ENCODE data around the gene HPS5. TPM values are rescaled to one million over a fixed set of nuclear protein-coding genes. Genes with fewer than 3 reads are reported as not detected.
A peak's percentile ranks its signal among the peaks of the same experiment; 100 is the strongest.

HPS5 gene
- total RNA-seq, 2 donors from 2014 or later, result 9.6 to 10.6 TPM

DNA sequence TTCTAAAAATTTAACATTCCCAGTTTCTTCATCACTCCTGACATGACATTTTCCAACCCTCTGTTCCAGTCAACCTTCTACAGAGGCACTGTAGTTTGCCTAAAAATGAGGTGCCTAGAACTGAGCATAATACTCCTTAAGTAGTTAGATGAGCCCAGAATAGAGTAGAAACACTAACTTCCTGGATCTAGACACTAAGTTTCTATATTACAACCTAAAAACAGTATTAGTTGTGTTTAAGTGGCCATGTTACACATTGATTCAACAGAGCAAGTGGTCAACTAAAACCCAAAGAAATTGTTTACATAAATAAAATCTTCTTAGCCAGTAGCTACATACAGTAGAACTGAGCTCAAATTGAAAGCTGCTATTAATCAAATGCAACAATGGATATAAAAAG, 1.3 kb downstream of the HPS5 start:
- no peak overlapping the region for H3K27ac ChIP-seq
- H3K4me3 ChIP-seq, result no peak overlapping the region
- H3K36me3 ChIP-seq, result no peaks in the 10 kb centered on the region
- no peak for DNase-seq
- peaks cover 26% of the 10 kb centered on the region for H3K4me1 ChIP-seq
- intact Hi-C loops (cut with DNase I), result loop anchor here (5.0 to 10.0 kb wide), 3 partner anchors 77 to 204 kb away; partner anchors contain the start of gene TSG101
- H3K9me3 ChIP-seq, result no peaks in the 10 kb centered on the region
- H3K27me3 ChIP-seq, result no peaks in the 10 kb centered on the region
- TF ChIP-seq, protein P1, sequence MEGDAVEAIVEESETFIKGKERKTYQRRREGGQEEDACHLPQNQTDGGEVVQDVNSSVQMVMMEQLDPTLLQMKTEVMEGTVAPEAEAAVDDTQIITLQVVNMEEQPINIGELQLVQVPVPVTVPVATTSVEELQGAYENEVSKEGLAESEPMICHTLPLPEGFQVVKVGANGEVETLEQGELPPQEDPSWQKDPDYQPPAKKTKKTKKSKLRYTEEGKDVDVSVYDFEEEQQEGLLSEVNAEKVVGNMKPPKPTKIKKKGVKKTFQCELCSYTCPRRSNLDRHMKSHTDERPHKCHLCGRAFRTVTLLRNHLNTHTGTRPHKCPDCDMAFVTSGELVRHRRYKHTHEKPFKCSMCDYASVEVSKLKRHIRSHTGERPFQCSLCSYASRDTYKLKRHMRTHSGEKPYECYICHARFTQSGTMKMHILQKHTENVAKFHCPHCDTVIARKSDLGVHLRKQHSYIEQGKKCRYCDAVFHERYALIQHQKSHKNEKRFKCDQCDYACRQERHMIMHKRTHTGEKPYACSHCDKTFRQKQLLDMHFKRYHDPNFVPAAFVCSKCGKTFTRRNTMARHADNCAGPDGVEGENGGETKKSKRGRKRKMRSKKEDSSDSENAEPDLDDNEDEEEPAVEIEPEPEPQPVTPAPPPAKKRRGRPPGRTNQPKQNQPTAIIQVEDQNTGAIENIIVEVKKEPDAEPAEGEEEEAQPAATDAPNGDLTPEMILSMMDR (IDR thresholded peaks at IDR 0.05), result no peak
- H3K9ac ChIP-seq (ENCODE audit: low read depth in 2 of 2, low read length in 2 of 2), result peak overlapping the region in 1 of 2 donors; percentile 9

DNA sequence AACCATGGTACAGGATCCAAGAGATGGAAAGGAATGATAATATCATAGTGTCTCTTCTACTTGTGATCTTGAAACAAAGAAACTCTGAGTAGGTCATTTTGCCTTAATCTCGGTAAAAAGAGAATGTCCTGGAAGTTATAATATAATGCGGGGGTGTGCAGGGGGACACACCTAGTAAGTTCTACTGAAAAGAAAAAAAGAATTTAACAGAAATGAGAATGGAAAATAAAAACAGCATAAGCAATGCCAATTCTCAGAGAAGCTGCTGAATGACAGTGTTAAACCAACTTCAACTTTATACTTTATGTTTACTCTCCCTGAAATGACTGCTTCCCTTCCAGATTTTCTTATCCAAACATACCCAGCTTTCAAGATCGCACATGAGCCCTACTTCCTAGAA, 2.0 kb downstream of the HPS5 start:
- H3K4me3 ChIP-seq, result no peak overlapping the region
- DNase-seq, result no peak

DNA sequence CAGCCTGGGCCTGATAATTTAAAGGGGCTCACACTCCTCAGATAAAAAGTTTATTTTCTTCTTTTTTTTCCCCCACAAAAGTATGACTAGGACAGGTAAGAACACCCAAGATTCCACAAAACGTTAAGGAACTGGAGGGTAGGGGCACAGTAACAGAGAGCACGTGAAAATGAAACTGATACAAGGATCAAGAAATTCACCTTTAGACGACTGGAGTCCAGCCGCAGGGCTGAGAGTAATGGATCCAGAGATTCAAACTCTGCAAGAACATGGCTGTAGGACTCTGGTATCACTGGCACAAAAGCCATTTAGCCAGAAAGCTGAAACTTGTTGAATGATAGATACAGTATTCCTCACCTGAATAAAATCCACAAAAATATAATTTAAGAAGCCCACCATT, 4.4 kb downstream of the HPS5 start:
- DNase-seq, result no peak
- H3K9ac ChIP-seq (ENCODE audit: low read depth in 2 of 2, low read length in 2 of 2), result no peak overlapping the region
- no peaks in the 10 kb centered on the region for H3K9me3 ChIP-seq
- no peak overlapping the region for H3K27ac ChIP-seq
- no peak overlapping the region for H3K4me3 ChIP-seq
- H3K27me3 ChIP-seq, result no peaks in the 10 kb centered on the region
- TF ChIP-seq, protein P1 (IDR thresholded peaks at IDR 0.05), result no peak
- H3K4me1 ChIP-seq, result peaks cover 5% of the 10 kb centered on the region
- no peaks in the 10 kb centered on the region for H3K36me3 ChIP-seq
- intact Hi-C loops (cut with DNase I), result no loop called here

More for the DNA sequence above, 2.0 kb downstream of the HPS5 start:
- no peaks in the 10 kb centered on the region for H3K9me3 ChIP-seq
- H3K4me1 ChIP-seq, result peaks cover 21% of the 10 kb centered on the region
- TF ChIP-seq, protein P1 (IDR thresholded peaks at IDR 0.05), result no peak
- H3K36me3 ChIP-seq, result no peaks in the 10 kb centered on the region
- no peak overlapping the region for H3K27ac ChIP-seq
- H3K27me3 ChIP-seq, result no peaks in the 10 kb centered on the region
- intact Hi-C loops (cut with DNase I), result loop anchor here (5.0 to 10.0 kb wide), 3 partner anchors 77 to 205 kb away; partner anchors contain the start of gene TSG101
- no peak overlapping the region for H3K9ac ChIP-seq (ENCODE audit: low read depth in 2 of 2, low read length in 2 of 2)

DNA sequence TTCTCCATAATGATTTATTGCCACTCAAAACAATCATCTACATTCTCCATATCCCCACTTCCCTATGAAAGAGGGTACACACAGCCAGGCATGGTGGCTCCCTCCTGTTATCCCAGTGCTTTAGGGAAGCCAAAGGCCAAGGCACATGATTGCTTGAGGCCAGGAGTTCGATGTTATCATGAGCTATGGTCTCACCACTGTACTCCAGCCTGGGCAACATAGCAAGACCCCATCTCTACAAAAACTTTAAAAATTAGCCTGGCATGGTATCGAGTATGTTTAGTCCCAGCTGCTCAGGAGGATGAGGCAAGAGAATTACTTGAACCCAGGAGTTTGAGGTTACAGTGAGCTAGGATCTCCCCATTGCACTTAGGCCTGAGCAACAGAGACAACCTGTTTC, 6.0 kb downstream of the HPS5 start:
- Histone ChIP-seq H3K27ac (no peak overlapping the region), H3K27me3 (no peaks in the 10 kb centered on the region), H3K4me1 (peaks cover 5% of the 10 kb centered on the region), H3K9me3 (no peaks in the 10 kb centered on the region), H3K36me3 (no peaks in the 10 kb centered on the region), H3K9ac (ENCODE audit: low read depth in 2 of 2, low read length in 2 of 2) (no peak overlapping the region), H3K4me3 (no peak overlapping the region)
- intact Hi-C loops (cut with DNase I), result no loop called here
- no peak for DNase-seq
- TF ChIP-seq, protein P1 (IDR thresholded peaks at IDR 0.05), result no peak

DNA sequence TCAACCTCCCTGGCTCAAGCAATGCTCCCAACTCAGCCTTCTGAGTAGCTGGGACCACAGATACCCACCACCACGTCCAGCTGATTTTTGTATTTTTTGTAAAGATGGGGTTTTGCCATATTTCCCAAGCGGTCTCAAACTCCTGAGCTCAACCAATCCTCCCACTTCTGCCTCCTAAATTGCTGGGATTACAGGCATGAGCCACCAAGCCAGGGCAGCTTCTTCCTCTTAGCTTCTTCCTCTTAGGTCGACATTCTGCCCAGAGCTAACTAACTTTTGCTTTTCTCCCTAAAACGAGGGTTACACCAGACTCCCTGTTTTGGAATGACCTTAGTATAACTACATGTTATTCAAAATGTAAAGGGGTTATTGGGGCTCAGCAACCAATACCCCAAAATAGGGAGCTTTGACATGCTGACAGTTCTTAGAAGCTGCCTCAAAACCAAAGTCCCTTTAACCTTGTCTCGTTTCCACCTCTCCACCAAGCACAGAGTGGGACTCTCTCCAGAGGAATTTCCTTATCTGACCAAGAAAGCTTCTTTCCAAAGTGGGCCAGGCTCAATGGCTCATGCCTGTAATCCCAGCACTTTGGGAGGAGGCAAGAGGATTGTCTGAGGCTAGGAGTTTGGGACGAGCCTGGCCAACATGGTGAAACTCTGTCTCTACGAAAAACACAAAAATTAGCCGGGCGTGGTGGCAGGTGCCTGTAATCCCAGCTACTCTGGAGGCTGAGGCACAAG, 7.0 kb downstream of the HPS5 start:
- Histone ChIP-seq H3K9ac (ENCODE audit: low read depth in 2 of 2, low read length in 2 of 2) (no peak overlapping the region), H3K4me1 (no peaks in the 10 kb centered on the region), H3K36me3 (no peaks in the 10 kb centered on the region), H3K27me3 (no peaks in the 10 kb centered on the region), H3K27ac (no peak overlapping the region), H3K9me3 (no peaks in the 10 kb centered on the region), H3K4me3 (no peak overlapping the region)
- TF ChIP-seq, protein P1 (IDR thresholded peaks at IDR 0.05), result no peak
- no peak for DNase-seq
- intact Hi-C loops (cut with DNase I), result no loop called here

Measured in colonic mucosa (tissue), 4 donors.